Activated T-cell treated with anti-CD3 and anti-CD28 coated beads for 4 hours (primary cell): ENCODE measurements around the gene SLC2A8.
A peak's percentile ranks its signal among the peaks of the same experiment; 100 is the strongest.

ENCODE experiments used
- DNase-seq: peaks from one replicate; pipeline ENCODE4 v3.0.0-alpha.2; 2020

Gene SLC2A8

GRCh38 chr9:127384016-127384730 is 12.8 kb upstream of the SLC2A8 start:
- no peak for DNase-seq

- DNase-seq: no peak
Measured at GRCh38 chr9:127384901-127385300, 12.1 kb upstream of the SLC2A8 start.

GRCh38 chr9:127386249-127386648 is 10.7 kb upstream of the SLC2A8 start:
- DNase-seq: no peak

GRCh38 chr9:127386981-127387380 is 10.0 kb upstream of the SLC2A8 start:
- DNase-seq: no peak

GRCh38 chr9:127388037-127388855 is 8.7 kb upstream of the SLC2A8 start:
- peak; percentile 75 for DNase-seq

- DNase-seq: no peak
Measured at GRCh38 chr9:127388856-127389238, 8.1 kb upstream of the SLC2A8 start.

- DNase-seq: no peak
Measured at GRCh38 chr9:127389381-127390247, 7.4 kb upstream of the SLC2A8 start.

GRCh38 chr9:127390248-127390545 is 6.8 kb upstream of the SLC2A8 start:
- DNase-seq: no peak

GRCh38 chr9:127390563-127390962 is 6.4 kb upstream of the SLC2A8 start:
- DNase-seq: no peak

- DNase-seq: no peak
Measured at GRCh38 chr9:127392166-127392565, 4.8 kb upstream of the SLC2A8 start.

- DNase-seq: no peak
Measured at GRCh38 chr9:127392976-127393375, 4.0 kb upstream of the SLC2A8 start.

GRCh38 chr9:127393645-127394044 is 3.3 kb upstream of the SLC2A8 start:
- DNase-seq: no peak

- no peak for DNase-seq
Measured at GRCh38 chr9:127395497-127396252, 1.3 kb upstream of the SLC2A8 start.

- DNase-seq: no peak
Measured at GRCh38 chr9:127396253-127396807, 639 bp upstream of the SLC2A8 start.

- DNase-seq: peak; percentile 21
Measured at GRCh38 chr9:127397646-127398274, 791 bp downstream of the SLC2A8 start.

GRCh38 chr9:127398275-127398647 is 1.3 kb downstream of the SLC2A8 start:
- DNase-seq: no peak

- no peak for DNase-seq
Measured at GRCh38 chr9:127398715-127399400, 1.9 kb downstream of the SLC2A8 start.

- DNase-seq: no peak
Measured at GRCh38 chr9:127399736-127400269, 2.8 kb downstream of the SLC2A8 start.

- DNase-seq: no peak
Measured at GRCh38 chr9:127402401-127403090, 5.6 kb downstream of the SLC2A8 start.

GRCh38 chr9:127403507-127404192 is 6.7 kb downstream of the SLC2A8 start:
- DNase-seq: no peak
